Activated CD8-positive, alpha-beta memory T cell treated with anti-CD3 and anti-CD28 coated beads, Interleukin-2, amount 50 U/mL, for 48 hours (primary cell): ENCODE data around the gene FNBP1.

Experiments
- DNase-seq: peaks from one replicate; pipeline ENCODE4 v3.0.0-alpha.2; 2020

Gene FNBP1

GRCh38 chr9:129871046-129871445 is 171.9 kb downstream of the FNBP1 start:
- no peak for DNase-seq

- DNase-seq, result no peak
Measured at GRCh38 chr9:129869585-129870501, 173.1 kb downstream of the FNBP1 start.

- peak; percentile 90 for DNase-seq
Measured at GRCh38 chr9:129868872-129869486, 174.0 kb downstream of the FNBP1 start.

- DNase-seq, result no peak
Measured at GRCh38 chr9:129868023-129868871, 174.7 kb downstream of the FNBP1 start.

- peak; percentile 76 for DNase-seq
Measured at GRCh38 chr9:129867136-129868022, 175.6 kb downstream of the FNBP1 start.

- no peak for DNase-seq
Measured at GRCh38 chr9:129866394-129867135, 176.4 kb downstream of the FNBP1 start.

- DNase-seq, result no peak
Measured at GRCh38 chr9:129865668-129866320, 177.2 kb downstream of the FNBP1 start.

GRCh38 chr9:129864991-129865647 is 177.9 kb downstream of the FNBP1 start:
- no peak for DNase-seq

- DNase-seq, result peak; percentile 85
Measured at GRCh38 chr9:129863059-129863690, 179.8 kb downstream of the FNBP1 start.

- DNase-seq, result no peak
Measured at GRCh38 chr9:129861447-129861827, 181.6 kb downstream of the FNBP1 start.

GRCh38 chr9:129860653-129861446 is 182.1 kb downstream of the FNBP1 start:
- no peak for DNase-seq

- no peak for DNase-seq
Measured at GRCh38 chr9:129858167-129858962, 184.6 kb downstream of the FNBP1 start.

GRCh38 chr9:129857207-129857606 is 185.8 kb downstream of the FNBP1 start:
- no peak for DNase-seq

GRCh38 chr9:129854588-129855110 is 188.3 kb downstream of the FNBP1 start:
- DNase-seq, result no peak

- DNase-seq, result no peak
Measured at GRCh38 chr9:129853614-129854013, 189.4 kb downstream of the FNBP1 start.

- DNase-seq, result no peak
Measured at GRCh38 chr9:129852579-129852978, 190.4 kb downstream of the FNBP1 start.

GRCh38 chr9:129851821-129852220 is 191.2 kb downstream of the FNBP1 start:
- DNase-seq, result no peak
